ENCODE results near the gene FUT3.
"Not testable (repeated sequence)": the region's sequence is repeated elsewhere in the genome, so short reads cannot be mapped to it uniquely, and the experiment has no call there.

Gene FUT3

GRCh38 chr19:5848621-5849020, 2.6 kb downstream of the FUT3 start:
- DNase-seq (ENCODE audit: low read depth in 3 of 3, low spot score in 1 of 3) = not testable (repeated sequence)

- not testable (repeated sequence) for DNase-seq (ENCODE audit: low read depth in 3 of 3, low spot score in 1 of 3)
Observed at GRCh38 chr19:5847846-5848245, 3.4 kb downstream of the FUT3 start.

- DNase-seq (ENCODE audit: low read depth in 3 of 3, low spot score in 1 of 3) = no peak
Observed at GRCh38 chr19:5844456-5845433, 6.5 kb downstream of the FUT3 start.

- DNase-seq (ENCODE audit: low read depth in 3 of 3, low spot score in 1 of 3) = no peak
Observed at GRCh38 chr19:5843295-5843927, 7.8 kb downstream of the FUT3 start.

- not testable (repeated sequence) for DNase-seq (ENCODE audit: low read depth in 3 of 3, low spot score in 1 of 3)
Observed at GRCh38 chr19:5841735-5842111, 9.5 kb downstream of the FUT3 start.

- no peak for DNase-seq (ENCODE audit: low read depth in 3 of 3, low spot score in 1 of 3)
Observed at GRCh38 chr19:5839065-5840017, 11.9 kb downstream of the FUT3 start, which contains the start of gene FUT6. Gene FUT6, minus strand, starts transcription at chr19:5839702. Its CDS starts 7,135 bp downstream, at chr19:5832567.

- DNase-seq (ENCODE audit: low read depth in 3 of 3, low spot score in 1 of 3) = no peak
Observed at GRCh38 chr19:5838353-5839064, 12.7 kb downstream of the FUT3 start.

- no peak for DNase-seq (ENCODE audit: low read depth in 3 of 3, low spot score in 1 of 3)
Observed at GRCh38 chr19:5837761-5838352, 13.4 kb downstream of the FUT3 start.

- DNase-seq (ENCODE audit: low read depth in 3 of 3, low spot score in 1 of 3) = no peak
Observed at GRCh38 chr19:5832527-5833216, 18.6 kb downstream of the FUT3 start.

- no peak for DNase-seq (ENCODE audit: low read depth in 3 of 3, low spot score in 1 of 3)
Observed at GRCh38 chr19:5832061-5832460, 19.2 kb downstream of the FUT3 start.

- DNase-seq (ENCODE audit: low read depth in 3 of 3, low spot score in 1 of 3) = no peak
Observed at GRCh38 chr19:5831159-5831558, 20.1 kb downstream of the FUT3 start.

GRCh38 chr19:5829567-5830310, 21.5 kb downstream of the FUT3 start:
- DNase-seq (ENCODE audit: low read depth in 3 of 3, low spot score in 1 of 3) = no peak

GRCh38 chr19:5828661-5829566, 22.3 kb downstream of the FUT3 start:
- no peak for DNase-seq (ENCODE audit: low read depth in 3 of 3, low spot score in 1 of 3)

- peak; percentile 79 to 96 (median 91) for DNase-seq (ENCODE audit: low read depth in 3 of 3, low spot score in 1 of 3)
Observed at GRCh38 chr19:5827891-5828660, 23.2 kb downstream of the FUT3 start.

GRCh38 chr19:5827342-5827890, 23.8 kb downstream of the FUT3 start:
- no peak for DNase-seq (ENCODE audit: low read depth in 3 of 3, low spot score in 1 of 3)

- no peak for DNase-seq (ENCODE audit: low read depth in 3 of 3, low spot score in 1 of 3)
Observed at GRCh38 chr19:5826531-5827341, 24.5 kb downstream of the FUT3 start.

Data from stimulated activated CD4-positive, alpha-beta T cell treated with anti-CD3 and anti-CD28 coated beads, TNF-alpha, amount 100 ng/mL, for 1 hour (primary cell).